Hepatocyte (in vitro differentiated cells): ENCODE data around the gene SKAP2.

Experiments
- EZH2 ChIP-seq: fragments of 200-600 bp; sonication (generic); IDR thresholded peaks from 2 replicates; pipeline ENCODE4 v1.6.1; 2016; ENCODE audit warnings: antibody characterized with exemption, mild to moderate bottlenecking, borderline replicate concordance
- TF ChIP-seq, protein P1 (sequence below): fragments of 200-600 bp; sonication (generic); IDR thresholded peaks from 2 replicates; pipeline ENCODE4 v1.5.1; 2016; ENCODE audit warnings: antibody characterized with exemption, mild to moderate bottlenecking; ENCODE audit not compliant: poor library complexity

DNA sequence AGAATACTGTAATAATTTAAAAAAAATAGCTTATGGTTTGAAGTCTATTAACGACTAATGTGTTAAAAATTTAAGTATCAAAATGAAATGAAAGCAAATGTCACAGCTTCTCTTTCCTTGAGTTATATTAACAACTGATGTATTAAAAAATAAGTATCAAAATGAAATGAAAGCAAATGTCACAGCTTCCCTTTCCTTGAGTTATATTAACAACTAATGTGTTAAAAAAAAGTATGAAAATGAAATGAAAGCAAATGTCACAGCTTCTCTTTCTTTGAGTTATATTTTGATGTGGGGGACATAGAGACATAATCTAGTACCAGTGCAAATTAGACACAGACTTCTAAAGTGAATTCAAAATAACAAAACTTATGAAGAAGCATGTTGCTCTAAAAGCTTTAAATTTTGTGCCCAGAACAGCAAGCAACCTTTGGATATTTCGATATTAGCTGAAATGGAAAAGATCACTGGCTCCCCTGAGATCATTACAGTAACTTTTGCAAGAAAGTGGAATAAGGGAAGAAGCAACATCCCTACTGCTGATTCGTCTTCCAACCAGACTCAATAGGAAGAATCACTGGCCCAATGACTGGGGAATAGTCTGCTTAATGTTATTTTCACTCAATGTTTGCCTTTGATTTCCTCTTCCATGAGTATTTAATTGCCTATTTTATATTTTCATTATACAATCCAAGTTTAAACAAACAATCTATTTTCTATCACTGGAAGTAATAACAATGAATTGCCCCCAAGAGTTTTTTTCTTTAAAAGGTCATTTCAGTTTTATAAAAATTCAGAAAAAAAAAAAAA lies 8.0 kb downstream of the SKAP2 start:
- TF ChIP-seq, protein P1, sequence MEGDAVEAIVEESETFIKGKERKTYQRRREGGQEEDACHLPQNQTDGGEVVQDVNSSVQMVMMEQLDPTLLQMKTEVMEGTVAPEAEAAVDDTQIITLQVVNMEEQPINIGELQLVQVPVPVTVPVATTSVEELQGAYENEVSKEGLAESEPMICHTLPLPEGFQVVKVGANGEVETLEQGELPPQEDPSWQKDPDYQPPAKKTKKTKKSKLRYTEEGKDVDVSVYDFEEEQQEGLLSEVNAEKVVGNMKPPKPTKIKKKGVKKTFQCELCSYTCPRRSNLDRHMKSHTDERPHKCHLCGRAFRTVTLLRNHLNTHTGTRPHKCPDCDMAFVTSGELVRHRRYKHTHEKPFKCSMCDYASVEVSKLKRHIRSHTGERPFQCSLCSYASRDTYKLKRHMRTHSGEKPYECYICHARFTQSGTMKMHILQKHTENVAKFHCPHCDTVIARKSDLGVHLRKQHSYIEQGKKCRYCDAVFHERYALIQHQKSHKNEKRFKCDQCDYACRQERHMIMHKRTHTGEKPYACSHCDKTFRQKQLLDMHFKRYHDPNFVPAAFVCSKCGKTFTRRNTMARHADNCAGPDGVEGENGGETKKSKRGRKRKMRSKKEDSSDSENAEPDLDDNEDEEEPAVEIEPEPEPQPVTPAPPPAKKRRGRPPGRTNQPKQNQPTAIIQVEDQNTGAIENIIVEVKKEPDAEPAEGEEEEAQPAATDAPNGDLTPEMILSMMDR, result no peak
- TF ChIP-seq EZH2, result no peak
